B cell (primary cell): ENCODE results near the gene ARSI.

Experiments used
- CTCF ChIP-seq: fragments of 200-600 bp; IDR thresholded peaks from one replicate; pipeline ENCODE4 v1.8.0; 2022; ENCODE audit warnings: antibody characterized with exemption, mild to moderate bottlenecking
- EZH2 ChIP-seq: IDR thresholded peaks from 2 replicates; pipeline ENCODE4 v1.6.1; 2012; ENCODE audit warnings: borderline replicate concordance, low read depth, mild to moderate bottlenecking, moderate library complexity, low read length; ENCODE audit not compliant: insufficient read depth, poor library complexity, severe bottlenecking

DNA sequence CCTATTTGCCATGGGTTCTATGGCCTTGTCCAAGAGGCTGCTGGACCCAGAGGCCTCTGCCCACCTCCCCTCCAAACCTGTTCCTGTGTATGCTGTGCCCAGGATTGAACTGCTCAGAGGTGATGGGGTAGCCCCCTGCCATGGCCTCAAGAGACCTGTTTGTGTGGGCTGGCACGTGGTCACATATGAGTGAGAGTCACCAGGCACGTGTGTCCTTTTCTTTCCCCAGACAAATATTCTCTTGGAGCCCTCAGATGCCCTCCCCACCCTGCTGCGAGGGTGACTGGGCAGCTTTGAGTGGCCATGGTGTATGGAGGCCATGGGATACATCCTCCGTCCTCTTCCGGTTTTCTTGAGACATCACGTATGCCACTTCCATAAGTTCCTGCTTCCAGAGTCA lies 43.9 kb upstream of the ARSI start:
- TF ChIP-seq CTCF: no peak
- TF ChIP-seq EZH2: no peak
